GM21528 (cell line): ENCODE data around the gene STAT4.

ENCODE experiments used
- ATAC-seq: cut with Tn5 transposase; IDR thresholded peaks from one replicate; pipeline ENCODE4 v1.9.1; 2021; ENCODE audit warnings: mild to moderate bottlenecking, moderate library complexity; ENCODE audit not compliant: unreplicated experiment, low FRiP score

STAT4 gene

DNA sequence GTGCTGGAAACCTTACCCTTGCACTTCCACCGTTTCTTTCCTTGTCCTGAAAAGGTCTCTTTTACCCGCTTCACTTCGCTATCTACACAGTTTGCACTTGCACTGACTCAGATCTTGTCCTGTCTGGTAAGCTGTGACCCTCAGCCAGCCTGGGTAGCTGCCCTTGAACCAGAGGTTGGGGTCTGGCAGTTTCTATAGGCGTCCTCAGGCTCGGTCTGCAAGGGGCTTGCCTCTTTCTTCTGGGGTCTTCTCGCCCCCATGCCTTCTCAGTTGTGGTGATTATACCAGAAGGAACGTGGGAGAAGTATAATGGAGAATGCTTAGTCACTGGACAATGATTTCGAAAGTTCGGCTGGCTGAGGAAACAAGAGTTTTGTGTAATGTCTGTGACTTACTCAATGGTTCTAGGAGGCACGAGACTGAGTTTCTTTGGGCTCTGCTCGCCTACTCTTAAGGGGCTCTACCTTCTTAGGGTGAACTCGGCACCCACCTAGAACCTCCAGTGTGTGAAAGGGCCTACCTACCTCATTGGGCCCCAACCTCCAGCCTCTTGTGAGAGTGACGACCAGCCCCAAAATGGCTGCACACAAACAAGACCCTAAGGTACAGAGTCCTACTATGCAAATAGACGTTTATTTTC is 129.9 kb downstream of the STAT4 start:
- ATAC-seq = peak; percentile 16

DNA sequence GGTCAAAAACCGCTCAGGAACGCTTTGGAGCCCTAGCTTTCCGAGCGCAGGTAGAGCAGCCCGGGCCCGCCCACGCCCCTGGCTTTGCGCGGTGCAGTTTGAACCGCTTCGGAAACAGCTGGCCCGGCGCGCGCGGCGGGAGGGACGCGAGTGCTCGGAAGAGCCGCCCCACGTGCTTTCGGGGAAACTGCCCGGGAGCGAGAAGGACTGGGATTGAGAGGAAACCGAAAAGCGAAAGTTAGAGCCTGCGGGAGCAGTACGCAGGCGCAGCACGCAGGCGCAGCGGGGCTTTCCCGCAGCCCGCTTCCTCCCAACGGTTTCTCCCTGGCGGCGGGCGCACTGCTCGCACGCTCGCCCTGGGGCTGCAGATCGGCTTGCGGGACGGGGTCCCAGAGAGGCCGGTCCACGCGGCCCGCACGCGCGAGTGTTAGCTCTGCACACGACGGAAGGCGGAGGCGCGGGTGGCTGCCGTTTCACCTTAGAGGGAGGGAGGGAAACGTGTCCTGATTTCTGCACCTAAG is 130.5 kb downstream of the STAT4 start:
- peak; percentile 79 for ATAC-seq

DNA sequence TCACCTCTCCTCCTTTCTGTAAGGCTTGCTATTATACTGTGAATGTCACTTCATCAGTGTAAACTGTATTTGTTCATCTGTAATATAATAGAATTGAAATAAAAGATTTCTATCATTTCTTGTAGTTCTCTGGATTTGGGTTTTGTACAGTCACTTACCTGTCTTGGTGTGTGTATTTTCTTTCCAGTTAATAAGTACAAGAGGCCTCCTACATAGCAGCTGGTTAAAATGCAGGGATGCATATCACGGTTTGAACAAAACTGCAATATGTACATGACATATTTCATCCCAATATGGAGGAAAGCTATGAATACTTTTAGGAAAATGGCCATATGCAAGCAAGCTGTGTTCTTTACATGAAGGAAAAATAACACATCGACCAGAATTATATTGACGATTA is 131.4 kb downstream of the STAT4 start:
- no peak for ATAC-seq

DNA sequence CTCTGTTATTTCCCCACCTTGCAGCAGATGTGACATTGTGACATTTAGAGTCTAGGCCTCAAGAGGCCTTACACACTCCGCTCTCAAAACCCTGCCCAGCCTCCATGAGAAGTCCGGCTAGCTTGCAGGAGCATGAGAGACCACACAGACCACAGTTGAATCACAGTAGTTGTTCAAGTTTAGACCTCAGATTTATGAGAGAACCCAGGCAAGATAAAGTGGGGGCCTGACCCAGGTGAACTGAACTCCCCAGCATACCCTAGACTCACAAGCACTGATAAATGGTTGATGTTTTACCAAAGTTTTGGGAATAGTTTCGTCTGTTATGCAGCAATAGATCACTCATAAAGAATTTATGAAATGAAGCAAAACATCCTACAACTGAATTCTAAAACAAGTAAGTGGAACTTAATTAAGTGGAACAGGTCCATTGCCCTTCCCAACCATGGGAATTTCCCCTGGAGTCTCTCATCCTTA is 132.1 kb downstream of the STAT4 start:
- ATAC-seq = no peak

DNA sequence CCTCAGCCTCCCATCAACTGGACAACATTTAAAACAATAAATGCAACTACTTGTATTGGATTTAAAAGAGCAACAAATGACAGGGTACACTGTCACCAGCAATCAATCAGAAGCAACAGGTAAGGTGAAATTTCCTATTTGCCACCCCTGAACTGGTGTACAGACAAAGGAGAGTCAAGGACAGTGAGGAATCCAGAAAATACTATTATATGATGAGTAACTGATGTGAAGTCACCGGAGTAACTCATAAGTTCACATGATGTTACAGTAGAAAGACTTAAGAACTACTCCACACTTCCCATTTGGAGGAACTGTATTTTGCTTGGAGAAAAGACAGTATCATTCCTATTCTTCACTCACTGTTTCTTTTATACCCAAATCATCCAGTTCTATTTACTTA is 132.7 kb downstream of the STAT4 start:
- no peak for ATAC-seq

DNA sequence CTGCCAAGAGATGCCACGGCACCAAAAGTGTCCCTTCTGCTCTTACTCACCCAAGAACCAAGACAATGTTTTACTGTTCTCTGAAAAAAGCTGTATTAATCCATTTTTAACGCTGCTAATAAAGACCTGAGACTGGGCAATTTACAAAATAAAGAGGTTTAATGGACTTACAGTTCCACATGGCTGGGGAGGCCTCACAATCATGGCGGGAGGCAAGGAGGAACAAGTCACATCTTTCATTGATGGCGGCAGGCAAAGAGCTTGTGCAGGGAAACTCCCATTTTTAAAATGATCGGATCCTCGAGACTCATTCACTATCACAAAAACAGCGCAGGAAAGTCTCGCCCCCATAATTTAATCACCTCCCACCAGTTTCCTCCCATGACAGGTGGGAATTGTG is 135.0 kb downstream of the STAT4 start:
- no peak for ATAC-seq

DNA sequence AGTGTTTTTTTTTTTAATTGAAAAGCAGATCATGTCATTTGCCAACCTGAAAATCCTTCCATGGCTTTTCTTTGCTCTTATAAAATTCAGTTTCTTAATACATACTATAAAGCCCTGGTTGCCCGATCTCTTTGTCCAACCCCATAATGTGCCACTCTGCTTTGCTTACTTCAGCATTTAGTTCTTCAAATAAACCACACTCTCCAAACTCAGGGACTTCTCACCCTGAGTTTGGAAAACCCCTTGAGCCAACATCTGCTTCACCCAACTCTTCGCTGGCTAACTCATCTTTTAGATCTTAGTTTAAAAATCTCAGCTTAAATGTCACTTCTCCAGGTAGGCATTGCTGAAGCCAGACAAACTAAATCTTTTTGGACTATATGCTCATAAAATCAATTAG is 135.6 kb downstream of the STAT4 start:
- no peak for ATAC-seq

DNA sequence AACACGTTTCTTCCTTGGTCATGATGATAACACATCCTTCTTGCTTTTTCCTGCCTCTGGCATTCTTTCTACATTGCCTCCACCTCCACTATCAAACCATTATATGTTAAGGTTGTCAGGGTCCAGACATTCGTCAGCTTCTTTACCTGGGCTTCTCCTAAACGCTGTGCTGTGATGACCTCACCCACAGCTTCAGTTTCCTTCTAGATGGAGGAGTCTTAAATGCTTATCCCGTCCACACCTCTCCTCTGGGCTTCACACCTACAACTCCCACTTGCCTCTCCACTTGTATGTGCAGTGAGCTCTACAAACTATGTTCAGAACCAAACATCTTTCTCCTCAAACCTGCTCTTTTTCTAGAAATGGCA is 136.2 kb downstream of the STAT4 start:
- peak; percentile 0 for ATAC-seq

DNA sequence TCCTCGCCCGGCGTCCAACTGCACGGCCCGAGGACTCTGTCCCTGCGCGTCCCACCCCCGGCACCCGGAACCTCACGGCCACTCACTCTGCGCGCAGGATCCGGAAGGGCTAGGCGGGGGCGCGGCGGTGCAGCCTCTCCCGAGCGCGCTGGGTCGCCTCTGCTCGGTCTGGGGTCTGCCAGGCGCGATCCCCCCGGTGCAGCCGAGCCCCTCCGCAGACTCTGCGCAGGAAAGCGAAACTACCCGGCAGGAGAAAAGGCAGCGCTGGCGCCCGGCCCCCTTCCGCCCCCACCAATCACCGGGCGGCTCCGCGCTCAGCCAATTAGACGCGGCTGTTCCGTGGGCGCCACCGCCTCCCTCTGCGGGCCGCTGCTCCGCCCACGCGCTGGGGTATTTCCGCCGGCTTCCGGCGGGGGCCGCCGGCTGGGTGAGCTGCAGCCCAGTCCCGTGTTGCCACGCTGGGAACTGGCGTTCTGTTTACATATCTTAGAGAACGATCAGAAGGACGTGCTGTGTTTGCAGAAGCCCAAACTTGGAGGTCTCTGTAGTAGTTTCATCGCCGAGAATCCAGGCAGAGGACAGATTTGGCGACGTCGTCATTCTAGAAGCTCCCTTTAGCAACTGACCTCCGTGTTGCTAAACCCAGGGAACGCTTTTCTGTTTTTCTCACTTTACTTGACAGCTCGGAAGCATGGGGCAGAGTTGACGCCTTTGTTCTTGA is 136.7 kb downstream of the STAT4 start, which contains the start of gene STAT1:
STAT1 (minus strand) TSS at position 240 of the 721 bp plus-strand sequence. CDS start 4,168 bp downstream, outside the sequence.
- ATAC-seq = peak; percentile 91

DNA sequence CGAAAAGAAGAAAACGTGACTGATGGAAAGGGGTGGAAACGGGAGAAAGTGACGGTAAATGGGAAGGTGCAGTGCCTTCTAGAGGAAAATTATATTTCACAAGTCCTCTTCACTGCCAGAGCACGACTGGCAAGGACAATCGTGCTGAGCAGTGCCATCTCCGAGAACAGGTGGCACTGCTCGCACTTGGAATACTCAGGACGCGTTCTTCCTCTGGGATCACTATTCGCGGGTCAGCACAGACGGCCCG is 137.2 kb downstream of the STAT4 start:
- no peak for ATAC-seq

DNA sequence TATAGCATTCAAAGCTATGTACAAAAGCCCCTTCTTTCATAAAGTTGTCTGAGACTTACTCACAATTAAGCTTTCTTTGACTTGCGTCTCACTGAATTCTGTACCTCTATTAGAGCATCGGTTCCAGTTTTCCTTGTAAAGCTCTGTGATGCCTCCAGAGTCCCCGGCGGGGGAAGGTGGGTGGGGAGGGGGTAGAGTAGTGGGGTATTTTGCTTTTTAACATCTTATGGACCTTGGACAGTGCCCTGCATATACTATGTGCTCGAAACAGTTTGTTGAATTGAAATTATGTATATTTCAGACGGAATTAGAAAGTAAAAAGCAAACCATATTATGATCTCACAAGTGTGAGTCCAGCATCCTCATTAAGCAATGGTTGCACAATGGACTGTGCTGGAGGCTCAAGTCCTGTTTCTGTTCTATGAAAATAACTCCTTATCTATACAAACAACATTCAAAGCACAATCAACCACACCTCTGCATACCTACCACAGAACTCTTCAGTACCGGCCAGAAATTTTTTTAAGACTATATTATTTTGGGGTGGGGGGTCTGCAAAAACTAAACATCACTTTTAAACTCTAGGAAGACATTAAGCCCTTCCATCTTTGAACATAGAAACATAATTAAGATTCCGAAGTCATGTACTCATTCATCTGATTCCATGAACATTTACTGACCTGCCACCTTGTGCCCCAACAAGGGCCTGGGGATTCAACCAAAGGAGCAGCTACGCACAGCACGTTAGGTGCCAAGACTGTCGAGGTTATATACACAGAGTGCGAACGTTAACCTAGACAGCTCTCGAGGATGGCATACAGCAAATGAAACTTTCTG is 137.7 kb downstream of the STAT4 start:
- ATAC-seq = no peak

DNA sequence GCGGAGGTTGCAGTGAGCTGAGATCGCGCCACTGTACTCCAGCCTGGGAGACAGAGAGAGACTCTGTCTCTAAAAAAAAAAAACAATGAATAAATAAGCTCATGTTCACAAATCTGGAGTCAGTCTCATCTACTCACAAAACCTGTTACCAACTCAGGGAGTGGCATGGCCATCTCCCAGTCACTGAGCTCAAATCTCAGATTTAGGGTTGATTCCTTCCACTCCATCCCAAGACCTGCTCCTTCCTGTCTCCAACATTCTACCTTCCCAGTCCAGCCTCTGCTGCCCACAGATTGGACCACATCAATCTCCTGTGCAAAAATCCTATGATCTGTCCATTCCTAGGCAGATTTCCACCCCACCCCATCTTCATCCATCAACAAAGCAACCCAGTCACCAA is 138.4 kb downstream of the STAT4 start:
- ATAC-seq = no peak

DNA sequence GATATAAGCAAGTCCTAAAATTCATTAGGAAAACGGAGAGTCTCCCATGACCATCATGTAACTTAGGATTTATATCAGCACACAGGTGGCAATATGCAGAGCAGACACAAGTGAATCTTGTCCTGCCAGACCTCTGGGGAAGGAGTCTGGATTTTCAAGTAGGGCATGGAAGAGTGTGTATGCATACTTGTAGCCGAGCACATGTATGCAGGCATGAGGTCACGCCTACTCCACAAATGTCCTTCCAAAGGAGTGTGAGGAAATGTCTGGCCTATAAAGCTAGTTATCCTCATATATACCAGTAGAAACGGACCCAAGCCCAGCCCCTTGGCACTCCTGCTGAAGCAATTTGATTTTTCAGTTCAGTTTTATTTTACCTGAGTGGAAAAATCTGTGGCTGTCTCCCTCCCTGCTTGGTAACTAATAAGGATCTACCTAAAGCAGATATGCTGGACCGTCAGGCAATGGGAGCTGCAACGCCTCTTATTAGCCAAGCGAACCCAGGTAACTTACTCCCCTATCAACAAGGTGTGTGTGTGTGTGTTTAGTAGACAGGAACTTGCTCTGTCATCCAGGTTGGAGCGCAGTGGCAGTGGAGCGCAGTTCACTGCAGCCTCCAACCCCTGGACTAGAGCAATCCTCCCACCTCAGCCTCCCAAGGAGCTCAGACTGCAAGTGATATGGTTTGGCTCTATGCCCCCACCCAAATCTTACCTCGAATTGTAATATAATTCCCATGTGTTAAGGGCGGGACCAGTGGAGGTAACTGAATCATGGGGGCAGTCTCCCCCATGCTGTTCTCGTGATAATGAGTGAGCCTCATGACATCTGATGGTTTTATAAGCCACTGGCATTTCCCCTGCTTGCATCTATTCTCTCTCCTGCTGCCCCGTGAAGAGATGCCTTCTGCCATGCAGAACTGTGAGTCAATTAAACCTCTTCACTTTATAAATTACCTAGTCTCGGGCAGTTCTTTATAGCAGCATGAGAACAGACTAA is 139.6 kb downstream of the STAT4 start:
- no peak for ATAC-seq

DNA sequence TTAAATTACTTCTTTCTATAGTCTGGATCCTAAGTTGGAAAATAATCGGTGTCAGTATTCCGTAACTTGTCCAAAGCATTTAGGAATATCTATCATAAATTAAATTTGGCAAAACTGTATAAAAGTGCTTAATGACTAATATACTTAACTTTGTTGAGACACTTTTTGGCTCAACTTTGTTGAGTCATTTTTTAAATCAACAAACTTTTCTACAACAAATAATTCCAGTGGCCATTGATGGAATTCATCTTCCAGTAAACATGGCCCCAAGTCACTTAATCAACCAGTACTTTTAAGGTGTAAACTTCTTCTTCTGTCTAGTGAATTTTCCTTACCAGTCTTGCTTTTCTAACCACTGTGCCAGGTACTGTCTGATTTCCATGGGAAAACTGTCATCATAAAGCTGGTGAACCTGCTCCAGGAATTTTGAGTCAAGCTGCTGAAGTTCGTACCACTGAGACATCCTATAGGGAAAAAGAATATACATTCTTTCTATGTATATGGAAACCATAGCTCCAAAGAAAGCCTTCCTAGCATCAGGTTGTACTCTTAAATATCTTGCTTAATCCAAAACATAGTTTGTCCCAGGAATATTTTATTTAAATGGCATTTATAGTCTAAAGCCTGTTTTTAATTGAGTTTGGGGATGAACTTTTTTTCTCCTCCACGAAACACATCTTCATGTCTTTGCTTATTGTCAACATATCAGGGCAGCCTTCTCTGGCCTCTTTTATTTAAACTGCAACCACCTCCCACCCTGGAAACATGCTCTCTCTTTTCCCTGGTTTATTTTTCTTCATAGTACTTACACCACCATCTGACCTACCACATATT is 141.0 kb downstream of the STAT4 start:
- ATAC-seq = no peak

DNA sequence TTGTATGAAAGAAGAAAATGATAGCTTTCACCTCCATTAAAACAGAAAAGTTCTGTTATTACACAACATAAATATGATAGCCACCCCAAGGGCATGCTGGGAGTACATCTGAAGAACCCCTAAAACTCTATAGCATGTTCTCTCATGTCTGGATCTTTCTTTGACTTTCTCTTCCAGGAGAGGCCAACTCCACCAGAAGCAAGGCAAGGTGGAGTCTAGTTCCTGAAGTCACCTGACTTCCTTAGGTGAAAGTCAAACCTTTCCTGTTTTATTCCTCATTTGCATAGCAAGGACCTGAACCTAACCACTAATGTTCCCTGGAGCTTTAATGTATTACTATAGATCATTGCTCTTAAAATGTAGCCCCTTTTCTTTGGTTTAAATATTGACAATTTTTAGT is 142.5 kb downstream of the STAT4 start:
- ATAC-seq = no peak

DNA sequence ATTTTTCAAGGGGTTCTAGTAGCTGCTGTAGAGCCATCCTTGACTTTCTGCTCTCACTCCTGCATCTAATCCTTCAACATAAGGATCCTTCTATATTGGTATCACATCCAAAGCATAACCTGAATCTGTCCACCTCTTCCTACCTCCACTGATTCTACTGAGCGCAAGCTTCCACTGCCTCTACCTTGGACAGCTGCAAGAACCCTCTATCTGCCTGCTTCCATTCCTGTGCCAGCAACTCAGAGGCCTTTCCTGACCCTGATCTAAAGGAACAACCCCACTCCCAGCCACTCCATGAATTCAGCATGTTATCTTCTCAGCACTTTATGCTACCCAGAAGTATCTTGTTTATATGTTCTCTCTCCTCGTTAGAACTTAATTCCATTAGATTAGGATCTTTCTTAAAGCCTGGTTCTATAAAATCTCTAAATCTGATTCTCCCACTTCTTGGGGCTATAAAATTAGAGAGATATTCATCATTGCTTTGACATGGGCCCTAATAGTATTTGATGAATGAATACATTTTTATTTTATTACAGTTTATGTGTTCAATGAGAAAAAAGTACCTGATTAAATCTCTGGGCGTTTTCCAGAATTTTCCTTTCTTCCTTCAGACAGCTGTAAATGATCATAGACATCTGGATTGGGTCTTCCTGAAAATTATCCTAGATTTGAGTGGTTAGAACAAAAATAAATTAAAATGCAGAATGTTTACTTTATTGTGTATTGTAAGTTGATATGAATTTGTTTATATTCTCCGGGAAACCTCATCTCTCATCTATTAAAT is 143.6 kb downstream of the STAT4 start:
- no peak for ATAC-seq

DNA sequence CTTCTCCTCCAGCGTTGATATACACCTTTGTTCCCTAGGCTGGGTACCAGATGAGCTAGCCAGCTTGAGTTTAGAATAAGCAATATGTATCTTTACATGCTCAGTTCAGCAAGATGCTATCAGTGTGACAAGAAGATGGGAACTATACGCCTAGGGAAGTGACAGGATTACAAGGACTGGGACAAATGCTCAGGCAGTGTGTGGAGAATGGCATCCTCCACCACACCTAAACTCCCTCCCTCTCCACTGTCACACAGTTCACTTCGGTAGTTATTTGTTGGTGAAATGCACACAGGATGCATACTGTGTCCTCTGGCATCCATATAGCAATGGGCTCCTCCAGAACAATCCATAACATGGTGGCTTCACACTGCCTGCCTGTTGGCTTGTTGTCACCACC is 144.5 kb downstream of the STAT4 start:
- no peak for ATAC-seq
